ENCODE results near the gene ATP2A3. TPM values are rescaled to one million over a fixed set of nuclear protein-coding genes. Genes with fewer than 3 reads are reported as not detected.

ATP2A3 gene
- total RNA-seq, 1 experiment from 2014 or later = 4.4 TPM

DNA sequence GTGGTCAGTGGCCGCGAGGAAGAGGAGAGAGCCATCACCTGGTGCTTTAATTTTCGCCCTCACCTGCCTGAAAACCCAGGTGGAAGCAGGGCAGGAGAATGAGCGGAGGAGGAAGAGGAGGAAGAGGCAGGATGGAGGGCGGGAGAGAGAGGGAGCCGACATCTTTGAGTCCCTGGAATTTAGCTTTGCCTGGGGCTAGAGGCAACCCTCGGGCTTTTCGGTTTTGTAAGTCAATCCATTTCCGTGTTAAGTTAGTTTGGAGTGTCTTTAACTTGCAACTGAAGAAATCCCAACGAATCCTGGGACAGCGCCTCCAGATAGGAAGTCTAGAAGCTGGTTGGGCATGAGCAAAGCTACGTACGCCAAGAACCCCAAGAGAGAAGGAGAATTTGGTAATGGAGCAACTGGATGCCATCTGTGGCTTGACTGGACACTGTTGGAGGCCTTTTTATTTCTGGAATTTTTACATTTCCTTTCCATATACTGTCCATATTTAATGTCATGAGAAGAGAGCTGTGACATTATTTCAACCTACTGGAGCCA, 36.9 kb upstream of the ATP2A3 start:
- ChIA-PET CTCF (no interaction called here), POLR2A (ENCODE audit: unreplicated experiment) (no interaction called here)
- peaks cover 13% of the 10 kb centered on the region; the same call in 1 of the 2 replicates for H3F3A ChIP-seq (ENCODE audit: insufficient read depth, low read depth)
- no peak overlapping the region for H3K4me2 ChIP-seq
- H2AFZ ChIP-seq = no peak overlapping the region
- no peaks in the 10 kb centered on the region for H3K9me2 ChIP-seq (ENCODE audit: insufficient read depth)
- no peaks in the 10 kb centered on the region for H3K79me2 ChIP-seq (ENCODE audit: low read depth)
- no peak for DNase-seq
- H3K4me3 ChIP-seq = no peak overlapping the region
- H3K27me3 ChIP-seq (ENCODE audit: insufficient read depth, low read depth) = no peaks in the 10 kb centered on the region
- intact Hi-C loops (cut with micrococcal nuclease; ENCODE audit: unreplicated experiment) = loop anchor here (10.0 kb wide), 1 partner anchor 66 kb away; no protein-coding TSS in a partner anchor
- BruUV-seq (replicated peaks) = no TSS peak
- no peaks in the 10 kb centered on the region for H4K20me1 ChIP-seq (ENCODE audit: insufficient read depth)
- TF ChIP-seq, protein P1, sequence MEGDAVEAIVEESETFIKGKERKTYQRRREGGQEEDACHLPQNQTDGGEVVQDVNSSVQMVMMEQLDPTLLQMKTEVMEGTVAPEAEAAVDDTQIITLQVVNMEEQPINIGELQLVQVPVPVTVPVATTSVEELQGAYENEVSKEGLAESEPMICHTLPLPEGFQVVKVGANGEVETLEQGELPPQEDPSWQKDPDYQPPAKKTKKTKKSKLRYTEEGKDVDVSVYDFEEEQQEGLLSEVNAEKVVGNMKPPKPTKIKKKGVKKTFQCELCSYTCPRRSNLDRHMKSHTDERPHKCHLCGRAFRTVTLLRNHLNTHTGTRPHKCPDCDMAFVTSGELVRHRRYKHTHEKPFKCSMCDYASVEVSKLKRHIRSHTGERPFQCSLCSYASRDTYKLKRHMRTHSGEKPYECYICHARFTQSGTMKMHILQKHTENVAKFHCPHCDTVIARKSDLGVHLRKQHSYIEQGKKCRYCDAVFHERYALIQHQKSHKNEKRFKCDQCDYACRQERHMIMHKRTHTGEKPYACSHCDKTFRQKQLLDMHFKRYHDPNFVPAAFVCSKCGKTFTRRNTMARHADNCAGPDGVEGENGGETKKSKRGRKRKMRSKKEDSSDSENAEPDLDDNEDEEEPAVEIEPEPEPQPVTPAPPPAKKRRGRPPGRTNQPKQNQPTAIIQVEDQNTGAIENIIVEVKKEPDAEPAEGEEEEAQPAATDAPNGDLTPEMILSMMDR (conservative IDR thresholded peaks at IDR 0.05) = no peak
- TF ChIP-seq EZH2 (IDR thresholded peaks at IDR 0.05; ENCODE audit: low read depth) = no peak
- H3K36me3 ChIP-seq (ENCODE audit: low read depth) = no peaks in the 10 kb centered on the region
- H3K9me3 ChIP-seq (ENCODE audit: insufficient read depth, low read depth) = no peaks in the 10 kb centered on the region
- no peak overlapping the region for H3K27ac ChIP-seq
- H3K4me1 ChIP-seq (replicated peaks; ENCODE audit: insufficient read depth) = peaks cover 12% of the 10 kb centered on the region; the same call in 1 of the 2 replicates

- Histone ChIP-seq H3K27ac (no peak overlapping the region), H3K4me1 (replicated peaks; ENCODE audit: insufficient read depth) (peaks cover 12% of the 10 kb centered on the region; the same call in 1 of the 2 replicates), H4K20me1 (ENCODE audit: insufficient read depth) (no peaks in the 10 kb centered on the region), H3K36me3 (ENCODE audit: low read depth) (no peaks in the 10 kb centered on the region), H3K9me3 (ENCODE audit: insufficient read depth, low read depth) (no peaks in the 10 kb centered on the region), H3F3A (ENCODE audit: insufficient read depth, low read depth) (peaks cover 13% of the 10 kb centered on the region; the same call in 1 of the 2 replicates), H3K27me3 (ENCODE audit: insufficient read depth, low read depth) (no peaks in the 10 kb centered on the region), H2AFZ (no peak overlapping the region), H3K79me2 (ENCODE audit: low read depth) (no peaks in the 10 kb centered on the region), H3K9me2 (ENCODE audit: insufficient read depth) (no peaks in the 10 kb centered on the region), H3K4me3 (no peak overlapping the region), H3K4me2 (no peak overlapping the region)
- ChIA-PET CTCF (no interaction called here), POLR2A (ENCODE audit: unreplicated experiment) (interaction anchor here (0.6 kb wide), 2 partner anchors 33 to 693 kb away, joined by 9 to 10 read pairs; no protein-coding TSS in a partner anchor)
- no peak for DNase-seq
- no TSS peak for BruUV-seq (replicated peaks)
- TF ChIP-seq, protein P1 (conservative IDR thresholded peaks at IDR 0.05) = no peak
- TF ChIP-seq EZH2 (IDR thresholded peaks at IDR 0.05; ENCODE audit: low read depth) = no peak
- intact Hi-C loops (cut with micrococcal nuclease; ENCODE audit: unreplicated experiment) = no loop called here
These were observed 34.2 kb upstream of the ATP2A3 start for GRCh38 chr17:3998436-3998835.

GRCh38 chr17:3995067-3995466, 30.8 kb upstream of the ATP2A3 start:
- intact Hi-C loops (cut with micrococcal nuclease; ENCODE audit: unreplicated experiment) = no loop called here
- H2AFZ ChIP-seq = no peak overlapping the region
- H4K20me1 ChIP-seq (ENCODE audit: insufficient read depth) = no peaks in the 10 kb centered on the region
- H3K9me3 ChIP-seq (ENCODE audit: insufficient read depth, low read depth) = no peaks in the 10 kb centered on the region
- CTCF ChIA-PET = no interaction called here
- H3K9me2 ChIP-seq (ENCODE audit: insufficient read depth) = no peaks in the 10 kb centered on the region
- no peak overlapping the region for H3K27ac ChIP-seq
- H3K4me2 ChIP-seq = no peak overlapping the region
- BruUV-seq (replicated peaks) = no TSS peak
- no peaks in the 10 kb centered on the region for H3K79me2 ChIP-seq (ENCODE audit: low read depth)
- TF ChIP-seq, protein P1 (conservative IDR thresholded peaks at IDR 0.05) = no peak
- TF ChIP-seq EZH2 (IDR thresholded peaks at IDR 0.05; ENCODE audit: low read depth) = no peak
- H3K36me3 ChIP-seq (ENCODE audit: low read depth) = no peaks in the 10 kb centered on the region
- no peaks in the 10 kb centered on the region for H3K4me1 ChIP-seq (replicated peaks; ENCODE audit: insufficient read depth)
- peaks cover 9% of the 10 kb centered on the region; the same call in 1 of the 2 replicates for H3K27me3 ChIP-seq (ENCODE audit: insufficient read depth, low read depth)
- no peak for DNase-seq
- H3F3A ChIP-seq (ENCODE audit: insufficient read depth, low read depth) = no peaks in the 10 kb centered on the region
- POLR2A ChIA-PET (ENCODE audit: unreplicated experiment) = no interaction called here
- H3K4me3 ChIP-seq = no peak overlapping the region
